ENCODE data around the gene FAM76A. TPM values are rescaled to one million over a fixed set of nuclear protein-coding genes. Genes with fewer than 3 reads are reported as not detected.
"Not testable (repeated sequence)": the region's sequence is repeated elsewhere in the genome, so short reads cannot be mapped to it uniquely, and the experiment has no call there.

FAM76A gene
- polyA plus RNA-seq, 1 donor (not counting 4 experiments of a cell fraction or from before 2014, with no cell fraction given) = 13.5 TPM

GRCh38 chr1:27678747-27679146 lies 47.0 kb upstream of the FAM76A start:
- peaks cover 1% of the 10 kb centered on the region for H3K9me3 ChIP-seq (ENCODE audit: control insufficient read depth, low read depth, low read length)
- dilution Hi-C loops (cut with MboI; ENCODE audit: extremely low pct_ligation_motif_present, low sequenced_read_pairs) = no loop called here
- TF ChIP-seq, protein P1, sequence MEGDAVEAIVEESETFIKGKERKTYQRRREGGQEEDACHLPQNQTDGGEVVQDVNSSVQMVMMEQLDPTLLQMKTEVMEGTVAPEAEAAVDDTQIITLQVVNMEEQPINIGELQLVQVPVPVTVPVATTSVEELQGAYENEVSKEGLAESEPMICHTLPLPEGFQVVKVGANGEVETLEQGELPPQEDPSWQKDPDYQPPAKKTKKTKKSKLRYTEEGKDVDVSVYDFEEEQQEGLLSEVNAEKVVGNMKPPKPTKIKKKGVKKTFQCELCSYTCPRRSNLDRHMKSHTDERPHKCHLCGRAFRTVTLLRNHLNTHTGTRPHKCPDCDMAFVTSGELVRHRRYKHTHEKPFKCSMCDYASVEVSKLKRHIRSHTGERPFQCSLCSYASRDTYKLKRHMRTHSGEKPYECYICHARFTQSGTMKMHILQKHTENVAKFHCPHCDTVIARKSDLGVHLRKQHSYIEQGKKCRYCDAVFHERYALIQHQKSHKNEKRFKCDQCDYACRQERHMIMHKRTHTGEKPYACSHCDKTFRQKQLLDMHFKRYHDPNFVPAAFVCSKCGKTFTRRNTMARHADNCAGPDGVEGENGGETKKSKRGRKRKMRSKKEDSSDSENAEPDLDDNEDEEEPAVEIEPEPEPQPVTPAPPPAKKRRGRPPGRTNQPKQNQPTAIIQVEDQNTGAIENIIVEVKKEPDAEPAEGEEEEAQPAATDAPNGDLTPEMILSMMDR (optimal IDR thresholded peaks at IDR 0.05 in 1 of 3, IDR thresholded peaks at IDR 0.05 in 1 of 3, conservative IDR thresholded peaks at IDR 0.05 in 1 of 3; ENCODE audit: extremely low read depth in 1 of 3, insufficient read depth in 2 of 3, low read length in 3 of 3) = no peak
- TF ChIP-seq EZH2 (IDR thresholded peaks at IDR 0.05; ENCODE audit: low read length) = no peak
- no peak overlapping the region for H3K4me3 ChIP-seq (ENCODE audit: control insufficient read depth in 2 of 3, extremely low read depth in 1 of 3, insufficient read depth in 2 of 3, low read depth in 1 of 3, low read length in 3 of 3)
- H3K9ac ChIP-seq (ENCODE audit: control insufficient read depth, extremely low read depth, insufficient read depth, low read length) = no peak overlapping the region
- no peak overlapping the region for H2AFZ ChIP-seq (ENCODE audit: control insufficient read depth, low read length)
- no peaks in the 10 kb centered on the region for H3K4me1 ChIP-seq (ENCODE audit: control insufficient read depth, extremely low read depth, insufficient read depth, low read length)
- H4K20me1 ChIP-seq (ENCODE audit: control insufficient read depth, extremely low read depth, insufficient read depth, low read length) = no peaks in the 10 kb centered on the region
- no peak overlapping the region for H3K4me2 ChIP-seq (ENCODE audit: control insufficient read depth, extremely low read depth, insufficient read depth, low read depth, low read length)
- H3K27me3 ChIP-seq (ENCODE audit: control insufficient read depth, extremely low read depth, insufficient read depth, low read length) = no peaks in the 10 kb centered on the region
- FAIRE-seq (no peak), DNase-seq (ENCODE audit: low read depth, low spot score) (no peak)
- no peaks in the 10 kb centered on the region for H3K79me2 ChIP-seq (ENCODE audit: control insufficient read depth, insufficient read depth, low read length)
- no peaks in the 10 kb centered on the region for H3K9me1 ChIP-seq (ENCODE audit: control insufficient read depth, extremely low read depth, insufficient read depth, low read length)
- H3K27ac ChIP-seq (ENCODE audit: control insufficient read depth, insufficient read depth, low read length) = no peak overlapping the region
- H3K36me3 ChIP-seq (ENCODE audit: control insufficient read depth in 2 of 2, extremely low read depth in 1 of 2, insufficient read depth in 2 of 2, low read length in 2 of 2) = no peaks in the 10 kb centered on the region

DNA sequence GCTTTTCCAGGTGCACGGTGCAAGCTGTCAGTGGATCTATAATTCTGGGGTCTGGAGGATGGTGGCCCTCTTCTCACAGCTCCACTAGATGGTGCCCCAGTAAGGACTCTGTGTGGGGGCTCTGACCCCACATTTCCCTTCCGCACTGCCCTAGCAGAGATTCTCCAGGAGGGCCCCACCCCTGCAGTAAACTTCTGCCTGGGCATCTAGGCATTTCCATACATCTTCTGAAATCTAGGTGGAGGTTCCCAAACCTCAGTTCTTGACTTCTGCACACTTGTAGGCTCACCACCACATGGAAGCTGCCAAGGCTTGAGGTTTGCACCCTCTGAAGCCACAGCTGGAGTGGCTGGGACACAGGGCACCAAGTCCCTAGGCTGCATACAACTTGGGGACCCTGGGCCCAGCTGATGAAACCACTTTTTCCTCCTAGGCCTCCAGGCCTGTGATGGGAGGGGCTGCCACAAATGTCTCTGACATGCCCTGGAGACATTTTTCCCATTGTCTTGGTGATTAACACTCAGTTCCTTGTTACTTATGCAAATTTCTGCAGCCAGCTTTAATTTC lies 45.5 kb upstream of the FAM76A start:
- H3K27ac ChIP-seq (ENCODE audit: control insufficient read depth, insufficient read depth, low read length); H3K27me3 ChIP-seq (ENCODE audit: control insufficient read depth, extremely low read depth, insufficient read depth, low read length); H3K36me3 ChIP-seq (ENCODE audit: control insufficient read depth in 2 of 2, extremely low read depth in 1 of 2, insufficient read depth in 2 of 2, low read length in 2 of 2); H3K9me3 ChIP-seq (ENCODE audit: control insufficient read depth, low read depth, low read length); H3K9ac ChIP-seq (ENCODE audit: control insufficient read depth, extremely low read depth, insufficient read depth, low read length); H3K4me1 ChIP-seq (ENCODE audit: control insufficient read depth, extremely low read depth, insufficient read depth, low read length); H3K9me1 ChIP-seq (ENCODE audit: control insufficient read depth, extremely low read depth, insufficient read depth, low read length); H4K20me1 ChIP-seq (ENCODE audit: control insufficient read depth, extremely low read depth, insufficient read depth, low read length); H2AFZ ChIP-seq (ENCODE audit: control insufficient read depth, low read length); DNase-seq (ENCODE audit: low read depth, low spot score); H3K79me2 ChIP-seq (ENCODE audit: control insufficient read depth, insufficient read depth, low read length); H3K4me2 ChIP-seq (ENCODE audit: control insufficient read depth, extremely low read depth, insufficient read depth, low read depth, low read length); FAIRE-seq; H3K4me3 ChIP-seq (ENCODE audit: control insufficient read depth in 2 of 3, extremely low read depth in 1 of 3, insufficient read depth in 2 of 3, low read depth in 1 of 3, low read length in 3 of 3); dilution Hi-C loops (cut with MboI; ENCODE audit: extremely low pct_ligation_motif_present, low sequenced_read_pairs): not testable (repeated sequence)

DNA sequence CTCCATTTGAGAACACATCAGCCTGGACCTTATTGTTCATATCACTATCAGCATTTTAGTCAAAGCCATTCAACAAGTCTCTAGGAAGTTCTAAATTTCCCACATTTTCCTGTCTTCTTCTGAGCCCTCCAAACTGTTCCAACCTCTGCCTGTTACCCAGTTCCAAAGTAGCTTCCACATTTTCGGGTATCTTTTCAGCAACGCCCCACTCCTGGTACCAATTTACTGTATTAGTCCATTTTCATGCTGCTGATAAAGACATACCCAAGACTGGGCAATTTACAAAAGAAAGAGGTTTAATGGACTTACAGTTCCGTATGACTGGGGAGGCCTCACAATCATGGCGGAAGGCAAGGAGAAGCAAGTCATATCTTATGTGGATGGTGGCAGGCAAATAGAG lies 44.2 kb upstream of the FAM76A start:
- FAIRE-seq; H3K9ac ChIP-seq (ENCODE audit: control insufficient read depth, extremely low read depth, insufficient read depth, low read length); H3K4me1 ChIP-seq (ENCODE audit: control insufficient read depth, extremely low read depth, insufficient read depth, low read length); H3K36me3 ChIP-seq (ENCODE audit: control insufficient read depth in 2 of 2, extremely low read depth in 1 of 2, insufficient read depth in 2 of 2, low read length in 2 of 2); H4K20me1 ChIP-seq (ENCODE audit: control insufficient read depth, extremely low read depth, insufficient read depth, low read length); dilution Hi-C loops (cut with MboI; ENCODE audit: extremely low pct_ligation_motif_present, low sequenced_read_pairs); H2AFZ ChIP-seq (ENCODE audit: control insufficient read depth, low read length); H3K9me1 ChIP-seq (ENCODE audit: control insufficient read depth, extremely low read depth, insufficient read depth, low read length); H3K9me3 ChIP-seq (ENCODE audit: control insufficient read depth, low read depth, low read length); H3K4me3 ChIP-seq (ENCODE audit: control insufficient read depth in 2 of 3, extremely low read depth in 1 of 3, insufficient read depth in 2 of 3, low read depth in 1 of 3, low read length in 3 of 3); H3K27me3 ChIP-seq (ENCODE audit: control insufficient read depth, extremely low read depth, insufficient read depth, low read length); H3K79me2 ChIP-seq (ENCODE audit: control insufficient read depth, insufficient read depth, low read length); H3K4me2 ChIP-seq (ENCODE audit: control insufficient read depth, extremely low read depth, insufficient read depth, low read depth, low read length); H3K27ac ChIP-seq (ENCODE audit: control insufficient read depth, insufficient read depth, low read length); DNase-seq (ENCODE audit: low read depth, low spot score): not testable (repeated sequence)
